Measurements from ENCODE around the gene TBC1D14.

GRCh38 chr4:6999172-7000086 lies 89.8 kb downstream of the TBC1D14 start:
- TF ChIP-seq CTCF (IDR thresholded peaks at IDR 0.05) (no peak), POLR2AphosphoS5 (IDR thresholded peaks at IDR 0.05; ENCODE audit: low read depth, low read length) (no peak), SIN3A (IDR thresholded peaks at IDR 0.05; ENCODE audit: borderline replicate concordance, insufficient read depth, low read depth, low read length) (no peak), REST (IDR thresholded peaks at IDR 0.05; ENCODE audit: insufficient read depth in 1 of 2, low read depth in 2 of 2, low read length in 1 of 2) (no peak), TCF7L2 (IDR thresholded peaks at IDR 0.05; ENCODE audit: low read depth, low read length) (no peak)
